HepG2 (cell line): ENCODE measurements around the gene TFF1. TPM values are rescaled to one million over a fixed set of nuclear protein-coding genes. Genes with fewer than 3 reads are reported as not detected.
A peak's percentile ranks its signal among the peaks of the same experiment; 100 is the strongest.

Experiments
- BATF2 ChIP-seq: sonication (generic); formaldehyde crosslinking; IDR thresholded peaks from 2 replicates; pipeline ENCODE4 v1.8.0; 2022; ENCODE audit warnings: mild to moderate bottlenecking, missing genetic modification reagents, moderate library complexity
- CBFB ChIP-seq: sonication (generic); formaldehyde crosslinking; IDR thresholded peaks from 2 replicates; pipeline ENCODE4 v1.4.0; 2020; ENCODE audit warnings: missing genetic modification reagents
- FOXK2 ChIP-seq: fragments of 450-650 bp; IDR thresholded peaks from 2 replicates; pipeline ENCODE4 v1.6.1; 2016
- KLF15 ChIP-seq: sonication (generic); formaldehyde crosslinking; IDR thresholded peaks from 2 replicates; pipeline ENCODE4 v1.8.1; 2023; ENCODE audit warnings: borderline replicate concordance, mild to moderate bottlenecking, inconsistent platforms, missing genetic modification reagents, mixed read lengths
- MTA3 ChIP-seq: sonication (generic); formaldehyde crosslinking; IDR thresholded peaks from 2 replicates; pipeline ENCODE4 v1.4.0; 2020; ENCODE audit warnings: missing genetic modification reagents
- MTERF4 ChIP-seq: sonication (generic); formaldehyde crosslinking; IDR thresholded peaks from 2 replicates; pipeline ENCODE4 v1.8.0; 2023; ENCODE audit warnings: mild to moderate bottlenecking, missing genetic modification reagents
- POGK ChIP-seq: sonication (generic); formaldehyde crosslinking; conservative IDR thresholded peaks from 2 replicates; pipeline ENCODE4 v1.8.0; 2022; ENCODE audit warnings: mild to moderate bottlenecking, moderate library complexity, missing genetic modification reagents
- REL ChIP-seq: sonication (generic); formaldehyde crosslinking; conservative IDR thresholded peaks from 2 replicates; pipeline ENCODE4 v1.8.0; 2022; ENCODE audit warnings: mild to moderate bottlenecking, missing genetic modification reagents, moderate library complexity
- SIN3B ChIP-seq: fragments of 150-350 bp; IDR thresholded peaks from 2 replicates; pipeline ENCODE4 v1.6.1; 2014; ENCODE audit warnings: low read length
- TFDP2 ChIP-seq: sonication (generic); formaldehyde crosslinking; IDR thresholded peaks from 2 replicates; pipeline ENCODE4 v1.4.0; 2020; ENCODE audit warnings: missing genetic modification reagents
- ZBTB42 ChIP-seq: sonication (generic); formaldehyde crosslinking; IDR thresholded peaks from 2 replicates; pipeline ENCODE4 v1.5.0; 2020; ENCODE audit warnings: mild to moderate bottlenecking, missing genetic modification reagents
- ZGPAT ChIP-seq: IDR thresholded peaks from 2 replicates; pipeline ENCODE4 v1.6.1; 2016; ENCODE audit warnings: mild to moderate bottlenecking
- ZNF10 ChIP-seq: sonication (generic); formaldehyde crosslinking; IDR thresholded peaks from 2 replicates; pipeline ENCODE4 v1.4.0; 2020; ENCODE audit warnings: mild to moderate bottlenecking, low read depth, missing genetic modification reagents, borderline replicate concordance
- ZNF224 ChIP-seq: sonication (generic); formaldehyde crosslinking; IDR thresholded peaks from 2 replicates; pipeline ENCODE4 v1.5.0; 2020; ENCODE audit warnings: mild to moderate bottlenecking, missing genetic modification reagents
- ZNF263 ChIP-seq: sonication (generic); formaldehyde crosslinking; IDR thresholded peaks from 2 replicates; pipeline ENCODE4 v1.4.0; 2020; ENCODE audit warnings: missing genetic modification reagents
- ZNF280B ChIP-seq: sonication (generic); formaldehyde crosslinking; IDR thresholded peaks from 2 replicates; pipeline ENCODE4 v1.5.0; 2020; ENCODE audit warnings: missing genetic modification reagents, mild to moderate bottlenecking, borderline replicate concordance
- ZNF34 ChIP-seq: sonication (generic); formaldehyde crosslinking; IDR thresholded peaks from 2 replicates; pipeline ENCODE4 v1.4.0; 2020; ENCODE audit warnings: mild to moderate bottlenecking, missing genetic modification reagents, borderline replicate concordance
- ZNF431 ChIP-seq: sonication (generic); formaldehyde crosslinking; IDR thresholded peaks from 2 replicates; pipeline ENCODE4 v1.9.0; 2022; ENCODE audit warnings: missing genetic modification reagents, low read depth, mild to moderate bottlenecking, borderline replicate concordance
- ZNF510 ChIP-seq: sonication (generic); formaldehyde crosslinking; IDR thresholded peaks from 2 replicates; pipeline ENCODE4 v1.4.0; 2020; ENCODE audit warnings: low read depth, mild to moderate bottlenecking, missing genetic modification reagents
- ZNF572 ChIP-seq: sonication (generic); formaldehyde crosslinking; IDR thresholded peaks from 2 replicates; pipeline ENCODE4 v1.5.1; 2020; ENCODE audit warnings: mild to moderate bottlenecking, missing genetic modification reagents
- ZNF740 ChIP-seq: sonication (generic); formaldehyde crosslinking; IDR thresholded peaks from 2 replicates; pipeline ENCODE4 v1.4.0; 2020; ENCODE audit warnings: missing genetic modification reagents
- ZNF792 ChIP-seq: IDR thresholded peaks from 2 replicates; pipeline ENCODE4 v1.6.1; 2016
- polyA plus RNA-seq, 8 experiments: library from polyadenylated mRNA; depleted of rRNA in 3 of 8; stranded (reverse) in 7 of 8; unstranded in 1 of 8; fragments of >200 nt; fragmentation: Illumina TruSeq in 4 of 8; extraction: Trizol in 4 of 8; gene quantifications; 2 replicates each; pipeline versions ENCODE4 v1.2.1 to v1.2.3, GENCODE V29; 2011 to 2016; ENCODE audit warnings: low read depth in 4 of 8, missing spikeins in 1 of 8, mixed read lengths in 1 of 8; ENCODE audit not compliant: insufficient read depth in 1 of 8
- total RNA-seq, 5 experiments: library from RNA; depleted of rRNA; stranded (reverse); fragments of >200 nt; fragmentation: Illumina TruSeq; extraction: Trizol; gene quantifications; 2 replicates each; pipeline ENCODE4 v1.2.3, GENCODE V29; 2016; ENCODE audit warnings: low read depth in 1 of 5

The TFF1 gene
- total and polyA plus RNA-seq, 2 of the 13 experiments (the other 11 are each of a cell fraction or from before 2014, with no cell fraction given): 0.24 to 19.4 TPM

GRCh38 chr21:42315296-42315891 lies 50.9 kb downstream of the TFF1 start, which contains the start of gene TFF3 (continued):
- TF ChIP-seq ZBTB42 (CRISPR knock-in tag): no peak
- no peak for TF ChIP-seq KLF15
- peak; percentile 57; the same call in 1 of the 2 replicates for TF ChIP-seq MTERF4 (CRISPR knock-in tag)
- no peak for TF ChIP-seq MTA3
- no peak for TF ChIP-seq ZNF431 (CRISPR knock-in tag)
- peak; percentile 78; the same call in 1 of the 2 replicates for TF ChIP-seq ZNF280B (CRISPR knock-in tag)
- TF ChIP-seq ZNF34 (CRISPR knock-in tag): no peak
- TF ChIP-seq REL (CRISPR knock-in tag): no peak
- 0 out of 2 replicates have a peak, but pooled peaks have one; percentile 26 for TF ChIP-seq CBFB (CRISPR knock-in tag)
- TF ChIP-seq ZGPAT: 0 out of 2 replicates have a peak, but pooled peaks have one; percentile 38
- TF ChIP-seq ZNF263: peak; percentile 58
- TF ChIP-seq TFDP2: no peak
- TF ChIP-seq POGK (CRISPR knock-in tag): no peak
- no peak for TF ChIP-seq ZNF740
- no peak for TF ChIP-seq BATF2 (CRISPR knock-in tag)
- TF ChIP-seq ZNF510 (CRISPR knock-in tag): no peak
- TF ChIP-seq ZNF10 (CRISPR knock-in tag): no peak
- TF ChIP-seq FOXK2: no peak
- peak; percentile 55; the same call in 1 of the 2 replicates for TF ChIP-seq ZNF224 (CRISPR knock-in tag)
- no peak for TF ChIP-seq ZNF792 (CRISPR knock-in tag)
- TF ChIP-seq ZNF572 (CRISPR knock-in tag): no peak
- no peak for TF ChIP-seq SIN3B
